BE2C (cell line): ENCODE data around the gene ASF1B.

Experiments used
- DNase-seq: peaks from one replicate; pipeline ENCODE4 v3.0.0-alpha.2; 2020
- H3K27me3 ChIP-seq: fragments of 250-450 bp; sonication (Bioruptor Pico); 2 replicates; pipeline ENCODE4 v1.5.1; 2020; ENCODE audit warnings: mild to moderate bottlenecking
- H3K36me3 ChIP-seq: fragments of 250-450 bp; sonication (Bioruptor Pico); 2 replicates; pipeline ENCODE4 v1.5.1; 2020; ENCODE audit warnings: mild to moderate bottlenecking
- H3K4me1 ChIP-seq: fragments of 250-450 bp; sonication (Bioruptor Pico); 2 replicates; pipeline ENCODE4 v1.5.1; 2020
- H3K4me3 ChIP-seq: 2 replicates; pipeline ENCODE4 v1.5.1; 2011; ENCODE audit warnings: low read depth, low read length
- H3K9me3 ChIP-seq: fragments of 250-450 bp; sonication (Bioruptor Pico); 2 replicates; pipeline ENCODE4 v1.5.1; 2020
- TF ChIP-seq, protein P1 (sequence below): IDR thresholded peaks from 2 replicates; pipeline ENCODE4 v1.5.1; 2012; ENCODE audit warnings: mild to moderate bottlenecking, low read depth, low read length

ASF1B gene

DNA sequence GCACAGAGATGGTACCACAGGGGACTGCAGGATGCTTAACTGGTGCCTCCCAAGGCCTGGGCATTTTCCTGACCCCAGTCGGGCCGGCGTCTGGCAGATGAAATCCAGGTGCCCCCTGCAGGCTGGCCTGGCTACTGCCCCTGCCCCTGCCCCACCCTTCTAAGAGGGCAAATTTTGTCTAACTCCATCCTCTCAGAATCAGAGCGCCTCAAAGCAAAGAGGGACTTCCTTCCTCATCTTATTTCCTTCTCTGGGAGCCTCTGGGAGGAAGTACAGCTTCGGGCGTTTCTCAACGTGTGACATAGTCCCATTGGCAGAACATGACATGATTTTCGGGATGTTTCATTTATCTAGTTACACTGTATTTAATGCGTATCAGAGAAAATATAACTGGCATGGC, 21.5 kb downstream of the ASF1B start:
- DNase-seq, result peak; percentile 61
- no peaks in the 10 kb centered on the region for H3K9me3 ChIP-seq
- no peak overlapping the region for H3K4me3 ChIP-seq
- peaks cover 9% of the 10 kb centered on the region for H3K4me1 ChIP-seq
- H3K27me3 ChIP-seq, result no peaks in the 10 kb centered on the region
- no peaks in the 10 kb centered on the region for H3K36me3 ChIP-seq
- TF ChIP-seq, protein P1, sequence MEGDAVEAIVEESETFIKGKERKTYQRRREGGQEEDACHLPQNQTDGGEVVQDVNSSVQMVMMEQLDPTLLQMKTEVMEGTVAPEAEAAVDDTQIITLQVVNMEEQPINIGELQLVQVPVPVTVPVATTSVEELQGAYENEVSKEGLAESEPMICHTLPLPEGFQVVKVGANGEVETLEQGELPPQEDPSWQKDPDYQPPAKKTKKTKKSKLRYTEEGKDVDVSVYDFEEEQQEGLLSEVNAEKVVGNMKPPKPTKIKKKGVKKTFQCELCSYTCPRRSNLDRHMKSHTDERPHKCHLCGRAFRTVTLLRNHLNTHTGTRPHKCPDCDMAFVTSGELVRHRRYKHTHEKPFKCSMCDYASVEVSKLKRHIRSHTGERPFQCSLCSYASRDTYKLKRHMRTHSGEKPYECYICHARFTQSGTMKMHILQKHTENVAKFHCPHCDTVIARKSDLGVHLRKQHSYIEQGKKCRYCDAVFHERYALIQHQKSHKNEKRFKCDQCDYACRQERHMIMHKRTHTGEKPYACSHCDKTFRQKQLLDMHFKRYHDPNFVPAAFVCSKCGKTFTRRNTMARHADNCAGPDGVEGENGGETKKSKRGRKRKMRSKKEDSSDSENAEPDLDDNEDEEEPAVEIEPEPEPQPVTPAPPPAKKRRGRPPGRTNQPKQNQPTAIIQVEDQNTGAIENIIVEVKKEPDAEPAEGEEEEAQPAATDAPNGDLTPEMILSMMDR, result peak; percentile 56

DNA sequence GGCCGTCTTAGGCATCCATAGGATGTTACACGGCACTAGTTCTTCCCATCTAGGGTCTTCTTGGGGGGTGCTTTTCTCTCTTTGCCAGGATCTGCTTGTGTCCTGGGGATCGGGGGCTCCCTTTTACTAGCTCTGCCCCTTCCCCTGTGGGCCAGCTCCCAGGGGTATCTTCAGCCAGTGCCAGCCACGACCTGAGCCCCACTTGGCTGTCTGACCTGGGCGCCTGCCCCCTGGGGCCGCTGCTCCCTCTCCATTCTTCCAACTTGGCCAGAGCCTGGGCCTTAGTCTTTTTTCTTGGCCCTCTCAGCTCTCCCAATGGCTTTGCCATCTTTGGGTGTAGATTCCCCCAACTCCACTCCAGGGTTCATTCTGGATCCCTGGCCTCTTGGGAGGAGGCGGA, 21.9 kb downstream of the ASF1B start:
- H3K36me3 ChIP-seq, result no peaks in the 10 kb centered on the region
- no peak for DNase-seq
- H3K27me3 ChIP-seq, result no peaks in the 10 kb centered on the region
- H3K4me3 ChIP-seq, result no peak overlapping the region
- TF ChIP-seq, protein P1, result no peak
- H3K9me3 ChIP-seq, result no peaks in the 10 kb centered on the region
- peaks cover 9% of the 10 kb centered on the region for H3K4me1 ChIP-seq

DNA sequence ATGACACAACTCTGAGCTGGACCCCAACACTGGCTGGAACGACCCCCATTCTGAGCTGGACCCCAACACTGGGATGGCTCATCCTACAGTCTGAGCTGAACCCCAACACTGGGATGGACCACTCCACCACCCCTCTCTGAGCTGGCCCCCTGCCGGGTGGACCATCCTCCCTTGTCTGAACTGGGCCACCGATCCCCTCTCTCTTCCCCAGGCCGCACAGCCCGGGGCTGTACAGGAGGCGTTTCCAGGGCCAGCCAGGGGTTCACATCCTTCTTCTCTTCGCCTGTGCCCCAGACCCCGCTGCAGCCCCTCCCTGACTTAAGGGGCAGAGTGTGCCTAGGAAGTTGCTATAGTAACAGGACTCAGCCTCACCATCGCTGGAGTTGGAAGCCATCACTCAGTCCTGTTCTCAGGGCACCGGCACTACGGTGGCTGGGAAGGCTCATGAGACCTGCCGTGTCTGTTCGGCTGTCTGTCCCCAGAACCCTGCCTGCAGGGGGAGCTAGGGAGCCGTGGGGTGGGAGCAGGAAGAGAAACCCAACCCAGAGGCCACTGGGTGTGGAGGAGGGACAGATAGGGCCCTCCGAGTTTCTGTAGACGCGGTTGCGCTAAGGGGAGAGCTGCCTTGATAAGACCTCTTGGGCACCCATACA, 22.5 kb downstream of the ASF1B start:
- no peaks in the 10 kb centered on the region for H3K27me3 ChIP-seq
- peaks cover 5% of the 10 kb centered on the region; the same call in 1 of the 2 replicates for H3K4me1 ChIP-seq
- H3K9me3 ChIP-seq, result no peaks in the 10 kb centered on the region
- no peak overlapping the region for H3K4me3 ChIP-seq
- DNase-seq, result no peak
- TF ChIP-seq, protein P1, result peak; percentile 36
- no peaks in the 10 kb centered on the region for H3K36me3 ChIP-seq

DNA sequence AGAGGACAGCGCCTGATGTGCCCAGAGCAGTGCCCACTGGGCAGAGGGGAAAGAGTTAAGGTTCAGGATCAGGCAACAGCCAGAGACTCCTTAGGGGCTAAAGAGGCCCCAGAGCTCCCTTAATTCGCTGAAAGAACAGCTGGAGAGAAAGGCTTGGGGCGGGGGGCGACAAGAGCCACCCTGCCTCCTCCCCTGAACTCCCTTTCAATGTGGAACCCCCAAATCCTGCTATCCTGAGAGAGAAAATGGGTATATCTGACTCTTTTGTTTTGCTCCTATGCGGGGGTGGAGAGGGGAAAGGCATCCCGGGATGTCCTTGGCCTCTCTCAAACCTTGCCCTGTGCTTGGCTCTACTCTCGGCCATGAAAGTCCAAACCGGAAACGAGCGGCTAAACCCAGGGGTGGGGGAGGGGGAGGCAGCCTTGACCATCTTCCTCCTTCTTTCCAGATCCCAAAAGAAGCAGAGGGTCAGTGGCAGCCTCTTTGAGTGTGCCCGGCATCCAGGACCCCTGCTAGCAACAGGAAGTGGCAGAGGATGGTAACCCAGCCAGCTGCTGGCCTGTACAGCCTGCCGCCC, 23.5 kb downstream of the ASF1B start:
- Histone ChIP-seq H3K9me3 (no peaks in the 10 kb centered on the region), H3K4me3 (no peak overlapping the region), H3K27me3 (no peaks in the 10 kb centered on the region), H3K4me1 (no peaks in the 10 kb centered on the region), H3K36me3 (no peaks in the 10 kb centered on the region)
- TF ChIP-seq, protein P1, result no peak
- DNase-seq, result no peak

DNA sequence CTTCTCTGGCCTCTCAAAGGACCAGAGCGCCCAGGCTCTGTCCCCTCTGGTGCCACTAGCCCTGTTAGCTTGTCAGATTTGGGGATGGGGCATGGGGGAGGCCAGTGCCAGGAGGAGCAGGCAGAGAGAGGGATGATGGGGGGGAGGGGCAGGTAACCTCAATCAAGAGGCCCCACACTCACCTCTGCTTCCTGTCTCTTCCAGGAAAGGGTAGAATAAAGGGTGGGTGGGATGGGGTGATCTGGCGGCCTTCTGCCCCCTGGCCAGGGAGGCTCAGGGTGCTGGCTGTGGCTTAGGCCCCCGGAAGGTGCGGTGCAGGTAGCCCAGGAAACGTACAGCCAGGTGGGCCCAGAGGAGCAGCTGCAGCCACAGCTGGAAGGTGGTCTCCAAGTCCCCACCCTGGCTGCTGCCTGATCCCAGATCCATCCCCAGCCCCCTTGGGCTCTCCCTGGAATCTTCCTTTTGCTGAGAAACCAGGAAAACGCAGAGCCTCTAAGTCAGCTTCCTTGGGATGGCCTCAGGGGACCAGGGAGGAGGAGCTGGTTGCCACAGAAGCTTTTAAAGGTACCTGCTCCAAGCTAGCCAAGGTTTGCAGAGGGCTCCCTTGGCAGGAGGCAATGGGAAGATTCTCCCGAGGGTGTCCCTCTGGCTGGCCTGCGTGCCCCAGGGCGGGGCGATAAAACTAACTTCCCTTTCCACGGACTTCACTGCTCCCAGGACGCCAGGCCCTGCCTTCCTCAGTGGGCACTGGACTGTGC, 24.2 kb downstream of the ASF1B start:
- no peaks in the 10 kb centered on the region for H3K4me1 ChIP-seq
- no peaks in the 10 kb centered on the region for H3K27me3 ChIP-seq
- TF ChIP-seq, protein P1, result no peak
- no peaks in the 10 kb centered on the region for H3K36me3 ChIP-seq
- DNase-seq, result no peak
- no peak overlapping the region for H3K4me3 ChIP-seq
- no peaks in the 10 kb centered on the region for H3K9me3 ChIP-seq

DNA sequence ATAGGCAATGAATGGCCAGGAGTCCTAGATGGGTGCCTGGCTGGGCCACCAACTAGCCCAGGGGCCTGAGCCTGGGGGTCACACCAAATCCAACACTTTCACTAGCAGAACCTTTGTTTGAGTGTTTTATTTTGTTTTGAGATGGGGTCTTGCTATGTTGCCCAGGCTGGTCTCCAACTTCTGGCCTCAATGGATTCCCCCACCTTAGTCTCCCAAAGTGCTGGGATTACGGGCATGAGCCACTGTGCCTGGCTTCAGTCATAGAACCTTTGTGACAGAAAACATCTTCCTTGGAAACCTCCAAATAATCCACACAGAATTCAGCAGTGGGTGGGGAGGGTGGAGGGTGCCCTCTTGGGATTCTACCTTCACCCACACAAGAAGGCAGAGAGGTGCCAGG, 24.9 kb downstream of the ASF1B start:
- Histone ChIP-seq H3K36me3 (no peaks in the 10 kb centered on the region), H3K27me3 (no peaks in the 10 kb centered on the region), H3K4me3 (no peak overlapping the region), H3K9me3 (no peaks in the 10 kb centered on the region), H3K4me1 (no peaks in the 10 kb centered on the region)
- TF ChIP-seq, protein P1, result no peak
- no peak for DNase-seq
